ENCODE measurements around the gene MEMO1.
"Not testable (repeated sequence)": the region's sequence is repeated elsewhere in the genome, so short reads cannot be mapped to it uniquely, and the experiment has no call there.

The MEMO1 gene

DNA sequence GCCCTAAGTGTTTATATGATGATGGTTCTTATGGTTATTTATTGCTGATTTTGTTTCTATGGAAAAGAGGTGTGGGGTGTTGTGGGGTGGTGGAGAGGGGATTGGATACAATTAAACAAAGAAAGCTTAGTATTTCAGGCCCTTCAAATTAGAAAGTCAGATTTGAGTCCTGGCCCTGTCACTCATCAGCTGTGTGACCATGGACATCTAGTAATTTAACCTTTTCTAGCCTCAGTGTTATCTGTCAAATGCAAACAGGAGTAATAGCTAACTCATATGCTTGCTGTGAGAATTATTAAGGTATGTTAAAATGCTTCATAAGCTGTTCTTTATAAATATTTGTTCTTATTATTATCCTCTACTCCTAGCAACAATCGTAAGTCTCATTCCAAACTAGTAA, 2.1 kb upstream of the MEMO1 start:
- no peak for TF ChIP-seq SPI1 (IDR thresholded peaks at IDR 0.05; ENCODE audit: low read depth, low read length)
- DNase-seq (ENCODE audit: insufficient read length, low spot score) (no peak), FAIRE-seq (no peak)

DNA sequence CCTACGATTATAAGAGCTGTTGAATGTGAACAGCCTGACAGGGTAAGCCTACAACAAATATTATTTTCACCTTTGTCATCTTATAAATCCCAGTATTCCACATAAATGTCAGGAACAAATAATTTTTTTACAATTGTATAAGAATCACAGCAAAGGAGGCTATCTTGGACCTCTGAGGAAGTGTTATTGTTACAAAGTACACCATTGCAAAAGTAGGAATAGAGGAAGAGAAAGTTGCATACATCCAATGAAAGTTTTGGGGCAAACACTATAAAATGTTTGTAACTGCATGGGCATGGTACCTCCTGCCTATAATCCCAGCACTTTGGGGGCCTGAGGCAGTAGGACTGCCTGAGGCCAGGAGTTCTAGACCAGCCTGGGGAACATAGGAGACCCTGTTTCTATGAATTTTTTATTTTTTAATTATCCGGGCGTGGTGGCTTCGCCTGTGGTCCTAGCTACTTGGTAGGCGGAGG, 715 bp upstream of the MEMO1 start:
- TF ChIP-seq SPI1 (IDR thresholded peaks at IDR 0.05; ENCODE audit: low read depth, low read length) (peak; percentile 65), POLR2A (IDR thresholded peaks at IDR 0.05; ENCODE audit: low read depth, low read length) (no peak)
- DNase-seq (ENCODE audit: insufficient read length, low spot score) (no peak), FAIRE-seq (no peak)

DNA sequence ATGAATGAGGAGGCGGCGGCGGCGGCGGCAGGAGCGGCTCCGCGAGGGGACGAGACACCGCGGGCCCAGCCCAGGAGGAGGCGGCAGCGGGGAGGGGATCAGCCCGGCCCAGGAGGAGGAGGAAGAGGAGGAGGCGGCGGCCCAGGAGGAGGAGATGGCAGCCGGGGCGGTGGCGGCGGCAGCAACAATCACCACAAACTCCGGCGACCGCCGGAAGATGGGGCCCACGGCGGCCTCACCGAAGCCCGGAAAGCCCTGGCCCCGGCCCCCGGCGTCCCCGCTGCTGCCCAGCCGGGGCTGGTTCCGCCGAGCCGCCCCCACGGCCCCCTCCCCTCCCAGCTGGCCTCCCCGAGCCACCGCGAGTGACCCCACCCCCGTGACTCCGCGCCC, 533 bp downstream of the MEMO1 start:
- DNase-seq (ENCODE audit: insufficient read length, low spot score); FAIRE-seq: not testable (repeated sequence)

GRCh38 chr2:32009516-32010256, 1.1 kb downstream of the MEMO1 start:
- FAIRE-seq (peak; percentile 93), DNase-seq (ENCODE audit: insufficient read length, low spot score) (no peak)
- peak; percentile 26; the same call in 1 of the 2 replicates for TF ChIP-seq SPI1 (IDR thresholded peaks at IDR 0.05; ENCODE audit: low read depth, low read length)
- TF ChIP-seq PAX5 (IDR thresholded peaks at IDR 0.05; ENCODE audit: insufficient read depth, low read length, severe bottlenecking), result no peak
- no peak for TF ChIP-seq POLR2AphosphoS5 (IDR thresholded peaks at IDR 0.05; ENCODE audit: low read depth, low read length)

- no peak for TF ChIP-seq POLR2A (IDR thresholded peaks at IDR 0.05; ENCODE audit: low read depth, low read length)
- TF ChIP-seq POU2F2 (IDR thresholded peaks at IDR 0.05; ENCODE audit: low read depth, low read length), result no peak
- no peak for TF ChIP-seq TAF1 (IDR thresholded peaks at IDR 0.05; ENCODE audit: low read depth, low read length)
- no peak for TF ChIP-seq SPI1 (IDR thresholded peaks at IDR 0.05; ENCODE audit: low read depth, low read length)
- TF ChIP-seq POLR2AphosphoS5 (IDR thresholded peaks at IDR 0.05; ENCODE audit: low read depth, low read length), result no peak
- TF ChIP-seq PAX5 (IDR thresholded peaks at IDR 0.05; ENCODE audit: insufficient read depth, low read length, severe bottlenecking), result no peak
- DNase-seq (ENCODE audit: insufficient read length, low spot score) (no peak), FAIRE-seq (peak; percentile 40)
These were observed 1.8 kb downstream of the MEMO1 start for GRCh38 chr2:32008805-32009515.

DNA sequence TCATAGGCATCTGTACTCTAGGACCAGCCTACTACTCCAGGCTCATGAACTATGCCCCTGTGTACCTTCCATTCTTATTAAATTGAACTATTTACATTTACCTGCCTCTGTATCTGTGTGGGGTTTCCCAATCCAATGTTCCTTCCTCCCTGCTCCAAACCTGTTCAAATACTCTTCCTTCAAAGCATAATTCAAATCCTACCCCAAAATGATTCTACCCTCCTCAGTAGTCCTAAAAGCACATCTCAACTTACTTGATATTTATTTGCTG, 3.8 kb downstream of the MEMO1 start:
- no peak for DNase-seq (ENCODE audit: insufficient read length, low spot score)
- TF ChIP-seq TAF1 (IDR thresholded peaks at IDR 0.05; ENCODE audit: low read depth, low read length) (no peak), PAX5 (IDR thresholded peaks at IDR 0.05; ENCODE audit: insufficient read depth, low read length, severe bottlenecking) (no peak), POLR2AphosphoS5 (IDR thresholded peaks at IDR 0.05; ENCODE audit: low read depth, low read length) (no peak), POU2F2 (IDR thresholded peaks at IDR 0.05; ENCODE audit: low read depth, low read length) (no peak), SPI1 (IDR thresholded peaks at IDR 0.05; ENCODE audit: low read depth, low read length) (no peak), POLR2A (IDR thresholded peaks at IDR 0.05; ENCODE audit: low read depth, low read length) (no peak)
- no peak for FAIRE-seq

GRCh38 chr2:32005371-32005976, 5.3 kb downstream of the MEMO1 start:
- DNase-seq (ENCODE audit: insufficient read length, low spot score) (no peak), FAIRE-seq (no peak)
- TF ChIP-seq POLR2AphosphoS5 (IDR thresholded peaks at IDR 0.05; ENCODE audit: low read depth, low read length) (no peak), SPI1 (IDR thresholded peaks at IDR 0.05; ENCODE audit: low read depth, low read length) (no peak)

DNA sequence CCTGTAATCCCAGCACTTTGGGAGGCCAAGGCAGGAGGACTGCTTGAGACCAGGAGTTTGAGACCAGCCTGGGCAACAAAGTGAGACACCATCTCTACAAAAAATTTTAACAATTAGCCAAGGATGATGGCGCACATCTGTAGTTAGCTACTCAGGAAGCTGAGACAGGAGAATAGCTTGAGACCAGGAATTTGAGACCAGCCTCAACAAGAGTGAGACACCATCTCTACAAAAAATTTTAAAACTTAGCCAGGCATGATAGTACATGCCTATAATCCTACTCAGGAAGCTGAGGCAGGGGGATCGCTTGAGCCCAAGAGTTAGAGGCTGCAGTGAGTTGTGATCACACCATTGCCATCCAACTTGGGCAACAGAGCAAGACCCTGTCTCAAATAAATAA, 7.0 kb downstream of the MEMO1 start:
- FAIRE-seq (no peak), DNase-seq (ENCODE audit: insufficient read length, low spot score) (no peak)
- TF ChIP-seq POLR2A (IDR thresholded peaks at IDR 0.05; ENCODE audit: low read depth, low read length) (no peak), POLR2AphosphoS5 (IDR thresholded peaks at IDR 0.05; ENCODE audit: low read depth, low read length) (no peak), TAF1 (IDR thresholded peaks at IDR 0.05; ENCODE audit: low read depth, low read length) (no peak), PAX5 (IDR thresholded peaks at IDR 0.05; ENCODE audit: insufficient read depth, low read length, severe bottlenecking) (no peak), SPI1 (IDR thresholded peaks at IDR 0.05; ENCODE audit: low read depth, low read length) (no peak), POU2F2 (IDR thresholded peaks at IDR 0.05; ENCODE audit: low read depth, low read length) (no peak)

DNA sequence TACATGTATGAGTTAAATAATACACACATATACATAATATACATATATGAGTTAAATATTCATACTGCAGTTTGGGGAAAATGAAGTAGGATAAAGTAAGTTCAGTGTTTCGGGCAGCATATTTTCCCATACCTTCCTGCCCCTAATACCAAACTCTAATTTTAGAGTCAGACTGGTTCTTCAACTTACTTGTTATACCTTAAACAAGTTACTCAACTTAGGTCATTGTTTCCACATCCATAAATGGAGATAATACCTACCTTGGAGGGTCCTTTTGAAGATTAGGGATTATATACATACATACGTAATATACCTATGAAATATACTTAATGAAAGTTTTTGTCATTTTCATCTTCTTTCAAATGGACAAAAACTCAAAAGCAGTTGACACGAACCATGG, 8.4 kb downstream of the MEMO1 start:
- TF ChIP-seq TAF1 (IDR thresholded peaks at IDR 0.05; ENCODE audit: low read depth, low read length) (no peak), POLR2AphosphoS5 (IDR thresholded peaks at IDR 0.05; ENCODE audit: low read depth, low read length) (no peak), POU2F2 (IDR thresholded peaks at IDR 0.05; ENCODE audit: low read depth, low read length) (no peak), SPI1 (IDR thresholded peaks at IDR 0.05; ENCODE audit: low read depth, low read length) (no peak), PAX5 (IDR thresholded peaks at IDR 0.05; ENCODE audit: insufficient read depth, low read length, severe bottlenecking) (no peak), POLR2A (IDR thresholded peaks at IDR 0.05; ENCODE audit: low read depth, low read length) (no peak)
- DNase-seq (ENCODE audit: insufficient read length, low spot score), result no peak
- FAIRE-seq, result no peak

GRCh38 chr2:31999438-31999837, 11.4 kb downstream of the MEMO1 start:
- FAIRE-seq (peak; percentile 58), DNase-seq (ENCODE audit: insufficient read length, low spot score) (no peak)
- TF ChIP-seq SPI1 (IDR thresholded peaks at IDR 0.05; ENCODE audit: low read depth, low read length) (no peak), TAF1 (IDR thresholded peaks at IDR 0.05; ENCODE audit: low read depth, low read length) (no peak), POLR2AphosphoS5 (IDR thresholded peaks at IDR 0.05; ENCODE audit: low read depth, low read length) (no peak), PAX5 (IDR thresholded peaks at IDR 0.05; ENCODE audit: insufficient read depth, low read length, severe bottlenecking) (no peak), POLR2A (IDR thresholded peaks at IDR 0.05; ENCODE audit: low read depth, low read length) (no peak), POU2F2 (IDR thresholded peaks at IDR 0.05; ENCODE audit: low read depth, low read length) (no peak)
